Transverse colon (tissue), 3 donors: ENCODE results near the gene EXTL1.

Experiments
- POLR2A ChIP-seq: fragments of 450-650 bp; IDR thresholded peaks from one replicate; pipeline ENCODE4 v1.6.1; 2016; ENCODE audit warnings: antibody characterized with exemption, mild to moderate bottlenecking, moderate library complexity
- TF ChIP-seq, protein P1 (sequence below), 5 experiments: fragments of 200-600 bp in 3 of 5; fragments of 450-650 bp in 2 of 5; sonication (generic) in 3 of 5; IDR thresholded peaks; 1 replicate in 2 of 5; 2 replicates in 3 of 5; pipeline ENCODE4 v1.5.1; 2016 to 2017; ENCODE audit warnings: antibody characterized with exemption in 5 of 5, inconsistent platforms in 3 of 5, mild to moderate bottlenecking in 2 of 5, moderate library complexity in 1 of 5

GRCh38 chr1:26009796-26010447 is 11.7 kb upstream of the EXTL1 start:
- no peak for TF ChIP-seq POLR2A
- TF ChIP-seq, protein P1, sequence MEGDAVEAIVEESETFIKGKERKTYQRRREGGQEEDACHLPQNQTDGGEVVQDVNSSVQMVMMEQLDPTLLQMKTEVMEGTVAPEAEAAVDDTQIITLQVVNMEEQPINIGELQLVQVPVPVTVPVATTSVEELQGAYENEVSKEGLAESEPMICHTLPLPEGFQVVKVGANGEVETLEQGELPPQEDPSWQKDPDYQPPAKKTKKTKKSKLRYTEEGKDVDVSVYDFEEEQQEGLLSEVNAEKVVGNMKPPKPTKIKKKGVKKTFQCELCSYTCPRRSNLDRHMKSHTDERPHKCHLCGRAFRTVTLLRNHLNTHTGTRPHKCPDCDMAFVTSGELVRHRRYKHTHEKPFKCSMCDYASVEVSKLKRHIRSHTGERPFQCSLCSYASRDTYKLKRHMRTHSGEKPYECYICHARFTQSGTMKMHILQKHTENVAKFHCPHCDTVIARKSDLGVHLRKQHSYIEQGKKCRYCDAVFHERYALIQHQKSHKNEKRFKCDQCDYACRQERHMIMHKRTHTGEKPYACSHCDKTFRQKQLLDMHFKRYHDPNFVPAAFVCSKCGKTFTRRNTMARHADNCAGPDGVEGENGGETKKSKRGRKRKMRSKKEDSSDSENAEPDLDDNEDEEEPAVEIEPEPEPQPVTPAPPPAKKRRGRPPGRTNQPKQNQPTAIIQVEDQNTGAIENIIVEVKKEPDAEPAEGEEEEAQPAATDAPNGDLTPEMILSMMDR (IDR thresholded peaks at IDR 0.05), result no peak
